Thymus (tissue), 11 donors: ENCODE measurements around the gene MEDAG. TPM values are rescaled to one million over a fixed set of nuclear protein-coding genes. Genes with fewer than 3 reads are reported as not detected.

Experiments
- DNase-seq, 9 donors: peaks; one replicate each; pipeline ENCODE4 v3.0.0-alpha.2; 2013; ENCODE audit warnings: low spot score in 9 of 9, low read depth in 6 of 9, missing footprints in 1 of 9
- H3K27ac ChIP-seq, 2 donors: one replicate each; pipeline ENCODE4 v1.5.1; 2013; ENCODE audit warnings: control low read depth in 1 of 2, low read depth in 1 of 2, low read length in 1 of 2, mild to moderate bottlenecking in 1 of 2, moderate library complexity in 1 of 2
- H3K27me3 ChIP-seq, 2 donors: one replicate each; pipeline ENCODE4 v1.5.1; 2013; ENCODE audit warnings: low read length in 1 of 2; ENCODE audit not compliant: control insufficient read depth in 2 of 2, insufficient read depth in 1 of 2
- H3K36me3 ChIP-seq, 2 donors: one replicate each; pipeline ENCODE4 v1.5.1; 2013; ENCODE audit warnings: low read length in 1 of 2, mild to moderate bottlenecking in 1 of 2, moderate library complexity in 1 of 2; ENCODE audit not compliant: control insufficient read depth in 2 of 2, insufficient read depth in 2 of 2
- H3K4me1 ChIP-seq, 2 donors: one replicate each; pipeline ENCODE4 v1.5.1; 2013; ENCODE audit warnings: low read length in 2 of 2; ENCODE audit not compliant: control insufficient read depth in 2 of 2, insufficient read depth in 2 of 2
- H3K4me3 ChIP-seq, 2 donors: one replicate each; pipeline ENCODE4 v1.5.1; 2013; ENCODE audit warnings: low read length in 2 of 2, control low read depth in 1 of 2, mild to moderate bottlenecking in 1 of 2
- H3K9me3 ChIP-seq, 2 donors: one replicate each; pipeline ENCODE4 v1.5.1; 2013; ENCODE audit warnings: low read length in 1 of 2, mild to moderate bottlenecking in 1 of 2; ENCODE audit not compliant: control insufficient read depth in 2 of 2, insufficient read depth in 1 of 2
- WGBS: extraction: QIAGEN DNeasy Blood & Tissue Kit; methylation state at CpG from one replicate; pipeline ENCODE4 v1.1.7; 2013; 5-methylcytosine and 5-hydroxymethylcytosine counted together
- polyA plus RNA-seq: library from polyadenylated mRNA; stranded (reverse); fragments of 200-250 nt; gene quantifications from one replicate; pipeline ENCODE4 v1.2.3, GENCODE V29; 2013
- total RNA-seq: library from RNA; stranded (reverse); fragments of 120-200 nt; gene quantifications from one replicate; pipeline ENCODE4 v1.2.4, GENCODE V29; 2013
- donor health status: healthy.

The MEDAG gene
- total and polyA plus RNA-seq, 2 donors: 0.76 to 18.7 TPM

DNA sequence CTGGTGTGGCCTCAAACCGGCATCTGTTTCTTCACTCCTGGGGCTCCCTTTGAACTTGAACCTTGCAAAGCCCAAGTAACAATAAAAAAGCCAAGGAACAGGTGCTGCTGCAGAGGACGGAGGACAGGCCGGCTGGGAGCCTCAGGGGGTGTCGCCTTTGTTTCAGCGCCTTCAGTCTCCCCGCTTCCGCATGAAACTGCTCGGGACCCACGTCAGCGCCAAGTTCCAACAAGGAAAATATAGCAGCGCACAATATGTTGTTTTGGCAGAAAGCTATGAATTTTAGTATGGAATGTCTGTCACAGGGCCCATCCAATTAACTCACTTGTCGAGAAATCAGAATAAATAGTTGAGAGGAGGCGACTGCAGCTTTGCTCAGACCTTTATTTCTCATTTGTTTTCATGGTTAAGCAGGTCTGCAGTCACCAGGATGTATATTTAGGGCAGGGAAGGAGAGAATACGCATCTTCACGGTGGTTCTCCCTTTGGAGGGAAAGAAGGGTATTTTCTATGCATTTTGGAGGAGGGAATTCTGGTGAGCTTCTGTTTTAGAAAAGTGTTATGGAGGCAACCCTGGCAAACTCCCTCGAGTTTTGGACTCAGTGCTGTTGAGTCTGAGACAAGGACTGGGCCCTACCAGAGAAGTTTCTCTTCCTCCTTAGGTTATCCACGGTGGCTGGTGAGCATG is 34.3 kb upstream of the MEDAG start:
- no peak for DNase-seq
- no peak overlapping the region for H3K4me3 ChIP-seq
- H3K36me3 ChIP-seq: no peaks in the 10 kb centered on the region
- WGBS: 98% methylated on average over 17 of the region's 17 CpGs
- no peaks in the 10 kb centered on the region for H3K9me3 ChIP-seq
- peaks cover 0 to 10% of the 10 kb centered on the region in 2 donors for H3K27me3 ChIP-seq
- H3K4me1 ChIP-seq: no peaks in the 10 kb centered on the region
- no peak overlapping the region for H3K27ac ChIP-seq

DNA sequence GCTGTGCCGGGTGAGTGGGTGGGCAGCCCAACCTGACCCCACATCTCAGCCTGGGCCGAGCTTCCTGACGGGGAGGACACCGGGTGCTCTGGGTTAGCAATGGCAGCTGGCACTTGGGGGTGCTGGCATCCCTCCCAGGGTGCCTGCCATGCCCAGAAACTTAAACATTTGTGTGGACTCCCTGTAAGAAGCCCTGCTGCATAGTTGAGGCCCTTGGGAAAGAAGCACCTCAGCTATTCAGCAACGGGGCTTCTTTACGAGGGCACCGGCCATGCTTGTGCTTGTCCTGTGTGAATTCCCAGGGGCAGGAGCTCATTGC is 33.8 kb upstream of the MEDAG start:
- no peak for DNase-seq
- 98% methylated on average over 7 of the region's 7 CpGs for WGBS
- Histone ChIP-seq H3K9me3 (no peaks in the 10 kb centered on the region), H3K36me3 (no peaks in the 10 kb centered on the region), H3K4me3 (no peak overlapping the region), H3K4me1 (no peaks in the 10 kb centered on the region), H3K27ac (no peak overlapping the region), H3K27me3 (peaks cover 0 to 10% of the 10 kb centered on the region in 2 donors)

- DNase-seq: no peak
- Histone ChIP-seq H3K9me3 (no peaks in the 10 kb centered on the region), H3K4me3 (no peak overlapping the region), H3K27ac (no peak overlapping the region), H3K4me1 (no peaks in the 10 kb centered on the region), H3K27me3 (peaks cover 0 to 7% of the 10 kb centered on the region in 2 donors), H3K36me3 (no peaks in the 10 kb centered on the region)
- WGBS: 41% methylated on average over 6 of the region's 6 CpGs
These were observed 33.2 kb upstream of the MEDAG start for GRCh38 chr13:30872685-30873461.

- H3K27me3 ChIP-seq: peaks cover 0 to 5% of the 10 kb centered on the region in 2 donors
- H3K36me3 ChIP-seq: no peaks in the 10 kb centered on the region
- 56% methylated on average over 5 of the region's 5 CpGs for WGBS
- H3K4me1 ChIP-seq: no peaks in the 10 kb centered on the region
- H3K9me3 ChIP-seq: no peaks in the 10 kb centered on the region
- no peak for DNase-seq
- no peak overlapping the region for H3K27ac ChIP-seq
- H3K4me3 ChIP-seq: no peak overlapping the region
These were observed 32.6 kb upstream of the MEDAG start for GRCh38 chr13:30873499-30873898.

DNA sequence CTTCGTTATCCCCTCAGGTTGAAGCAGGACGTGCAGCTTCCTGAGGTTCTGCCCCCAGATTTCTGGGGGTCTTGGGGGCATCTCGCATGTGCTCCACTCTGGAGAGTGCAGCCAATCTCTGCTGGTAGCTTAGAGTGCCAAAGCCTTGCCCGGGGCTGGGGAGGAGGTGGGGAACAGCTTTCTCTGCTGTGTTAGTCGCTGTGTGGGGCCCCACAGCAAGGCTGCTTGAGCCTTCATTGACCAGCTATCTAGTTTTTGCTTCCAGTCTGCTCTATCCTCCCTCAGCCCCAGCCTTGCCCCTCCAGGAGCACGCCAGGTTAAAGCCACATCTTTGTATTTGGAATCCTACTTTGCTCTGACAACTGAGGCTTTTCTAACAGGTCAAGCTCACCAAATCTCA is 32.0 kb upstream of the MEDAG start:
- no peaks in the 10 kb centered on the region for H3K4me1 ChIP-seq
- H3K27ac ChIP-seq: no peak overlapping the region
- no peaks in the 10 kb centered on the region for H3K9me3 ChIP-seq
- WGBS: 90% methylated on average over 6 of the region's 6 CpGs
- H3K4me3 ChIP-seq: no peak overlapping the region
- peaks cover 0 to 5% of the 10 kb centered on the region in 2 donors for H3K27me3 ChIP-seq
- no peaks in the 10 kb centered on the region for H3K36me3 ChIP-seq
- DNase-seq: no peak

- no peak overlapping the region for H3K27ac ChIP-seq
- WGBS: 96% methylated on average over 6 of the region's 6 CpGs
- no peaks in the 10 kb centered on the region for H3K36me3 ChIP-seq
- H3K4me3 ChIP-seq: no peak overlapping the region
- no peak for DNase-seq
- peaks cover 0 to 5% of the 10 kb centered on the region in 2 donors for H3K27me3 ChIP-seq
- H3K9me3 ChIP-seq: no peaks in the 10 kb centered on the region
- H3K4me1 ChIP-seq: no peaks in the 10 kb centered on the region
These were observed 31.5 kb upstream of the MEDAG start for GRCh38 chr13:30874561-30874960.

- WGBS: 1% methylated on average over 1 of the region's 1 CpG
- DNase-seq: no peak
- Histone ChIP-seq H3K4me1 (no peaks in the 10 kb centered on the region), H3K36me3 (no peaks in the 10 kb centered on the region), H3K9me3 (no peaks in the 10 kb centered on the region), H3K4me3 (no peak overlapping the region), H3K27me3 (peaks cover 0 to 4% of the 10 kb centered on the region in 2 donors), H3K27ac (no peak overlapping the region)
These were observed 28.7 kb upstream of the MEDAG start for GRCh38 chr13:30877335-30877734.

DNA sequence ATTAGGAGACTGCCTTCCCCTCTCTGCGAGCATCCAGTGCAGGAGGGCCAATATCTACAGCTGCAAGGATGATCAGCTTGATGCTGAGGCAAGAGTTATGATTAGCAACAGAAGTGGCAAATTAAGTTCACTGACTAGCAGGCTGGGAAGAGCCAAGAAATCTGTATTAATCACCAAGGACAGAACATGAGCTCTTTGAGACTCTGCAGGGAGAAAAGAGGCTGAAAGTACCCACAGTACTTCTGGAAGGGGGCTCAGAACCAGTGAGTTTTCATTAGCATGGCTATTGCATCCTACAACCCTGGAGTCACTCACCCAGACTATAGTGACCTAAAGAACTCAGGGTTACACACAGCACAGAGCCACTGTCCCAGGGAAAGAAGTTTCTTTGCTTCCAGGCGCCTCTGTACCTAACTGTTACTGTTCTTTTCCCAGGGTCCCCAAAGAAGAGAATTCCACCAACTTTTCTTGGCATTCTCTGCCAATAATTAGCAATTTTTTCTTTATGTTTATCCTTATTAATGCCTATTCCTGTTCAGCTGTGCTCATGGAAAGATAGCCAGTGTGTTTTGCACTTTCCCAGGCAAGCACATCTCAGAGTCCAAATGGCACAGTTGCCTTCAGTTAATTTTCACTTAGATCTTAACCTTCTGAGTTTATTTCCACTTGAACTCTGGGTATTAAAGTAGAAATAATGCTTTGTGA is 25.8 kb upstream of the MEDAG start:
- Histone ChIP-seq H3K4me1 (no peaks in the 10 kb centered on the region), H3K27me3 (peaks cover 0 to 2% of the 10 kb centered on the region in 2 donors), H3K9me3 (peaks cover 0 to 4% of the 10 kb centered on the region in 2 donors), H3K36me3 (no peaks in the 10 kb centered on the region), H3K27ac (no peak overlapping the region), H3K4me3 (no peak overlapping the region)
- no peak for DNase-seq
- 95% methylated on average over 2 of the region's 2 CpGs for WGBS

GRCh38 chr13:30880856-30881155 is 25.3 kb upstream of the MEDAG start:
- Histone ChIP-seq H3K4me3 (no peak overlapping the region), H3K27me3 (peaks cover 0 to 2% of the 10 kb centered on the region in 2 donors), H3K9me3 (peaks cover 0 to 4% of the 10 kb centered on the region in 2 donors), H3K4me1 (no peaks in the 10 kb centered on the region), H3K27ac (no peak overlapping the region), H3K36me3 (no peaks in the 10 kb centered on the region)
- DNase-seq: no peak
- 95% methylated on average over 4 of the region's 4 CpGs for WGBS
